ENCODE measurements around the gene UGT1A3.
"Not testable (repeated sequence)": the region's sequence is repeated elsewhere in the genome, so short reads cannot be mapped to it uniquely, and the experiment has no call there.

UGT1A3 gene

GRCh38 chr2:233700028-233700635 lies 28.7 kb upstream of the UGT1A3 start:
- no peaks in the 10 kb centered on the region for H3K27me3 ChIP-seq (ENCODE audit: insufficient read depth, low read length, poor library complexity, severe bottlenecking)
- no peak overlapping the region for H3K4me3 ChIP-seq (ENCODE audit: low read length, poor library complexity, severe bottlenecking)
- no peaks in the 10 kb centered on the region for H4K20me1 ChIP-seq (ENCODE audit: insufficient read depth, low read length, poor library complexity, severe bottlenecking)
- TF ChIP-seq EZH2phosphoT487 (IDR thresholded peaks at IDR 0.05; ENCODE audit: borderline replicate concordance) (no peak), CTCF (conservative IDR thresholded peaks at IDR 0.05; ENCODE audit: low read length) (no peak)
- H3K9me2 ChIP-seq (replicated peaks; ENCODE audit: low read depth, low read length) = no peaks in the 10 kb centered on the region
- no peaks in the 10 kb centered on the region for H3K9me3 ChIP-seq (ENCODE audit: insufficient read depth, low read depth, low read length)
- H3K4me2 ChIP-seq (ENCODE audit: low read depth, low read length, poor library complexity, severe bottlenecking) = no peak overlapping the region
- no peak overlapping the region for H3K9ac ChIP-seq (ENCODE audit: low read depth, low read length, poor library complexity, severe bottlenecking)
- H2AFZ ChIP-seq (ENCODE audit: low read length) = no peak overlapping the region
- H3K4me1 ChIP-seq (ENCODE audit: insufficient read depth, low read length, poor library complexity, severe bottlenecking) = no peaks in the 10 kb centered on the region
- H3K36me3 ChIP-seq (ENCODE audit: insufficient read depth, low read length) = no peaks in the 10 kb centered on the region
- no peaks in the 10 kb centered on the region for H3K79me2 ChIP-seq (ENCODE audit: insufficient read depth, low read length)
- H3F3A ChIP-seq (ENCODE audit: low read depth) = no peaks in the 10 kb centered on the region

- not testable (repeated sequence) for H4K20me1 ChIP-seq (ENCODE audit: insufficient read depth, low read length, poor library complexity, severe bottlenecking); H3K4me2 ChIP-seq (ENCODE audit: low read depth, low read length, poor library complexity, severe bottlenecking); H3K27me3 ChIP-seq (ENCODE audit: insufficient read depth, low read length, poor library complexity, severe bottlenecking); H3K36me3 ChIP-seq (ENCODE audit: insufficient read depth, low read length); H3K4me1 ChIP-seq (ENCODE audit: insufficient read depth, low read length, poor library complexity, severe bottlenecking); H3K9me3 ChIP-seq (ENCODE audit: insufficient read depth, low read depth, low read length); H3F3A ChIP-seq (ENCODE audit: low read depth); H3K9ac ChIP-seq (ENCODE audit: low read depth, low read length, poor library complexity, severe bottlenecking); H3K79me2 ChIP-seq (ENCODE audit: insufficient read depth, low read length); H3K4me3 ChIP-seq (ENCODE audit: low read length, poor library complexity, severe bottlenecking); H3K9me2 ChIP-seq (replicated peaks; ENCODE audit: low read depth, low read length); H2AFZ ChIP-seq (ENCODE audit: low read length)
Observed at GRCh38 chr2:233700842-233701241, 28.0 kb upstream of the UGT1A3 start.

- no peaks in the 10 kb centered on the region for H3K79me2 ChIP-seq (ENCODE audit: insufficient read depth, low read length)
- H4K20me1 ChIP-seq (ENCODE audit: insufficient read depth, low read length, poor library complexity, severe bottlenecking) = no peaks in the 10 kb centered on the region
Observed at GRCh38 chr2:233702238-233702637, 26.6 kb upstream of the UGT1A3 start.

More at GRCh38 chr2:233702238-233702637, 26.6 kb upstream of the UGT1A3 start:
- Histone ChIP-seq H3K9me2 (replicated peaks; ENCODE audit: low read depth, low read length) (no peaks in the 10 kb centered on the region), H3K4me2 (ENCODE audit: low read depth, low read length, poor library complexity, severe bottlenecking) (no peak overlapping the region), H3K27me3 (ENCODE audit: insufficient read depth, low read length, poor library complexity, severe bottlenecking) (no peaks in the 10 kb centered on the region), H3F3A (ENCODE audit: low read depth) (no peaks in the 10 kb centered on the region), H3K36me3 (ENCODE audit: insufficient read depth, low read length) (no peaks in the 10 kb centered on the region), H3K9me3 (ENCODE audit: insufficient read depth, low read depth, low read length) (no peaks in the 10 kb centered on the region), H3K4me3 (ENCODE audit: low read length, poor library complexity, severe bottlenecking) (no peak overlapping the region), H2AFZ (ENCODE audit: low read length) (no peak overlapping the region), H3K9ac (ENCODE audit: low read depth, low read length, poor library complexity, severe bottlenecking) (no peak overlapping the region), H3K4me1 (ENCODE audit: insufficient read depth, low read length, poor library complexity, severe bottlenecking) (no peaks in the 10 kb centered on the region)
- TF ChIP-seq CTCF (conservative IDR thresholded peaks at IDR 0.05; ENCODE audit: low read length) = no peak
- no peak for TF ChIP-seq EZH2phosphoT487 (IDR thresholded peaks at IDR 0.05; ENCODE audit: borderline replicate concordance)
